HepG2 (cell line): ENCODE data around the gene FBRSL1. TPM values are rescaled to one million over a fixed set of nuclear protein-coding genes. Genes with fewer than 3 reads are reported as not detected.

Experiments
- ASH2L ChIP-seq: fragments of 300-600, 200-600 bp; sonication (generic); IDR thresholded peaks from 2 replicates; pipeline ENCODE4 v1.7.0; 2017; ENCODE audit warnings: low read depth, mild to moderate bottlenecking, moderate library complexity, mixed read lengths, low read length; ENCODE audit not compliant: insufficient read length
- GATAD2A ChIP-seq: IDR thresholded peaks from 2 replicates; pipeline ENCODE4 v1.6.1; 2016
- KDM4B ChIP-seq: sonication (generic); formaldehyde crosslinking; IDR thresholded peaks from 2 replicates; pipeline ENCODE4 v1.4.0; 2020; ENCODE audit warnings: missing genetic modification reagents
- MTF2 ChIP-seq: sonication (generic); formaldehyde crosslinking; IDR thresholded peaks from 2 replicates; pipeline ENCODE4 v1.5.0; 2020; ENCODE audit warnings: missing genetic modification reagents, borderline replicate concordance
- MXI1 ChIP-seq: IDR thresholded peaks from 3 replicates; pipeline ENCODE4 v1.6.1; 2012; ENCODE audit warnings: low read depth, low read length, inconsistent platforms, borderline replicate concordance
- NFKB2 ChIP-seq: sonication (generic); formaldehyde crosslinking; IDR thresholded peaks from 2 replicates; pipeline ENCODE4 v1.4.0; 2020; ENCODE audit warnings: missing genetic modification reagents, borderline replicate concordance
- PHF8 ChIP-seq: sonication (generic); formaldehyde crosslinking; IDR thresholded peaks from 2 replicates; pipeline ENCODE4 v1.5.0; 2020; ENCODE audit warnings: missing genetic modification reagents
- SNRNP70 ChIP-seq: fragments of 200-400 bp; formaldehyde crosslinking; IDR thresholded peaks from 2 replicates; pipeline ENCODE4 v1.6.1; 2017; ENCODE audit warnings: mild to moderate bottlenecking, low read depth, low read length, moderate library complexity
- TGIF2 ChIP-seq: IDR thresholded peaks from 2 replicates; pipeline ENCODE4 v1.6.1; 2016; ENCODE audit warnings: control low read depth, missing compliant biosample characterization
- TMF1 ChIP-seq: sonication (generic); formaldehyde crosslinking; IDR thresholded peaks from 2 replicates; pipeline ENCODE4 v1.8.1; 2022; ENCODE audit warnings: low read depth, missing genetic modification reagents
- ZBTB20 ChIP-seq: sonication (generic); formaldehyde crosslinking; IDR thresholded peaks from 2 replicates; pipeline ENCODE4 v1.8.1; 2023; ENCODE audit warnings: missing genetic modification reagents, low read depth, mild to moderate bottlenecking, borderline replicate concordance
- ZBTB38 ChIP-seq: sonication (generic); formaldehyde crosslinking; IDR thresholded peaks from 2 replicates; pipeline ENCODE4 v1.5.1; 2020; ENCODE audit warnings: mild to moderate bottlenecking, missing genetic modification reagents
- ZFP90 ChIP-seq: sonication (generic); formaldehyde crosslinking; IDR thresholded peaks from 2 replicates; pipeline ENCODE4 v1.8.0; 2022; ENCODE audit warnings: missing genetic modification reagents, mild to moderate bottlenecking, inconsistent platforms, borderline replicate concordance
- ZMYM2 ChIP-seq: sonication (generic); formaldehyde crosslinking; IDR thresholded peaks from 2 replicates; pipeline ENCODE4 v1.8.0; 2022; ENCODE audit warnings: mild to moderate bottlenecking, missing genetic modification reagents
- ZMYM4 ChIP-seq: sonication (generic); formaldehyde crosslinking; IDR thresholded peaks from 2 replicates; pipeline ENCODE4 v1.8.1; 2023; ENCODE audit warnings: mild to moderate bottlenecking, missing genetic modification reagents
- ZNF12 ChIP-seq: sonication (generic); formaldehyde crosslinking; IDR thresholded peaks from 2 replicates; pipeline ENCODE4 v1.5.0; 2020; ENCODE audit warnings: missing genetic modification reagents
- ZNF556 ChIP-seq: sonication (generic); formaldehyde crosslinking; IDR thresholded peaks from 2 replicates; pipeline ENCODE4 v1.4.0; 2020; ENCODE audit warnings: mild to moderate bottlenecking, missing genetic modification reagents, borderline replicate concordance
- ZNF781 ChIP-seq: sonication (generic); formaldehyde crosslinking; IDR thresholded peaks from 2 replicates; pipeline ENCODE4 v1.5.1; 2020; ENCODE audit warnings: borderline replicate concordance, mild to moderate bottlenecking, missing genetic modification reagents; ENCODE audit errors: not compliant biosample characterization
- polyA plus RNA-seq, 8 experiments: library from polyadenylated mRNA; depleted of rRNA in 3 of 8; stranded (reverse) in 7 of 8; unstranded in 1 of 8; fragments of >200 nt; fragmentation: Illumina TruSeq in 4 of 8; extraction: Trizol in 4 of 8; gene quantifications; 2 replicates each; pipeline versions ENCODE4 v1.2.1 to v1.2.3, GENCODE V29; 2011 to 2016; ENCODE audit warnings: low read depth in 4 of 8, missing spikeins in 1 of 8, mixed read lengths in 1 of 8; ENCODE audit not compliant: insufficient read depth in 1 of 8
- total RNA-seq, 5 experiments: library from RNA; depleted of rRNA; stranded (reverse); fragments of >200 nt; fragmentation: Illumina TruSeq; extraction: Trizol; gene quantifications; 2 replicates each; pipeline ENCODE4 v1.2.3, GENCODE V29; 2016; ENCODE audit warnings: low read depth in 1 of 5
- TF ChIP-seq, protein P1 (sequence below): sonication (generic); formaldehyde crosslinking; conservative IDR thresholded peaks from 2 replicates; pipeline ENCODE4 v1.4.0; 2020; ENCODE audit warnings: missing genetic modification reagents
- TF ChIP-seq, protein P2 (sequence below): sonication (generic); formaldehyde crosslinking; IDR thresholded peaks from 2 replicates; pipeline ENCODE4 v1.5.1; 2020; ENCODE audit warnings: missing genetic modification reagents, mild to moderate bottlenecking, borderline replicate concordance
- TF ChIP-seq, protein P3 (sequence below): IDR thresholded peaks from 2 replicates; pipeline ENCODE4 v1.6.1; 2016; ENCODE audit warnings: missing compliant biosample characterization, missing genetic modification reagents, borderline replicate concordance
- TF ChIP-seq, protein P4 (sequence below): sonication (generic); formaldehyde crosslinking; IDR thresholded peaks from 2 replicates; pipeline ENCODE4 v1.4.0; 2020; ENCODE audit warnings: missing genetic modification reagents, low read depth, mild to moderate bottlenecking, borderline replicate concordance

The FBRSL1 gene
- total and polyA plus RNA-seq, 2 of the 13 experiments (the other 11 are each of a cell fraction or from before 2014, with no cell fraction given): 3.6 to 7.9 TPM

DNA sequence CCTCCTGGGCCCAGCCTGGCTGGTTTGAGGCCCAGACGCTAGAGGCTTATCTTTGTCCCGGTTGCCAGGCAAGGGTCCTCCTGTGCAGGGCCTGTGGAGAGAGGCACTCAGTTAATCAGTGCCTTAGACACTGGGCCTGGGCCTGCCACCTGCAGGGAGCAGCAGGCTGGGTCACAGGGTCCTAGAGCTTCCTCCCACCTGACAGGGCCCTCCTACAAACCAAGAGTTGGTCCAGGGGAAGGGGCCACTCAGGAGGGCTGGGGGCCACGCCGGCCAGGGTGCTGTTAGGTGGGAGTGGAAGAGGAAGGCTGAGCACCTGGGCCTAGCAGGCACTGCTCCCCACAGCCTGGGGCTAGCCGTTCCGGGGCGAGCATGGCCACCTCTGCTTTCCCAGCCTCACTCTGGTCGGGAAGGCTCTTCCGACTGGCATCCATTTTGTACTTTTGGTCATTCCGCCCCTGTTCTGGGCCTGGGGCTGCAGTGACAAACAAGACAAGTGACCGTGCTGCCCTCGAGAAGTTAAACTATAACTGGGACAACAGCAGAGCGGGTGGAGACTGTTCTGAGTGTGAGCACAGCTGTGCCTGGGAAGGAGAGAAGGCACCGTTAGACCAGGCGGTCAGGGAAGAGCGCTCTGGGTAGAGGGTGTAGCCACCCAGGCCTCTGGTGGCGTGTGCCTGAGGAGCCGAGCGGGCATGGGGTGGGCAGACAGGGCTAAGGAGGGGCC is 27.2 kb downstream of the FBRSL1 start (continued):
- TF ChIP-seq ZMYM2 (CRISPR knock-in tag) (0 out of 2 replicates have a peak, but pooled peaks have one; percentile 2), ZBTB38 (CRISPR knock-in tag) (peak; percentile 83), GATAD2A (CRISPR knock-in tag) (peak; percentile 25), PHF8 (peak; percentile 67), SNRNP70 (no peak), MXI1 (0 out of 3 replicates have a peak, but pooled peaks have one; percentile 32), ASH2L (peak; percentile 38), ZNF781 (CRISPR knock-in tag) (no peak), ZNF556 (CRISPR knock-in tag) (no peak), NFKB2 (CRISPR knock-in tag) (peak; percentile 70; the same call in 1 of the 2 replicates), ZFP90 (CRISPR knock-in tag) (peak; percentile 94), ZMYM4 (CRISPR knock-in tag) (peak; percentile 69), TMF1 (CRISPR knock-in tag) (no peak), KDM4B (no peak), ZNF12 (CRISPR knock-in tag) (peak; percentile 85; the same call in 1 of the 2 replicates), MTF2 (CRISPR knock-in tag) (peak; percentile 34; the same call in 1 of the 2 replicates), TGIF2 (CRISPR knock-in tag) (peak; percentile 82), ZBTB20 (CRISPR knock-in tag) (peak; percentile 77; the same call in 1 of the 2 replicates)
- TF ChIP-seq, protein P1, sequence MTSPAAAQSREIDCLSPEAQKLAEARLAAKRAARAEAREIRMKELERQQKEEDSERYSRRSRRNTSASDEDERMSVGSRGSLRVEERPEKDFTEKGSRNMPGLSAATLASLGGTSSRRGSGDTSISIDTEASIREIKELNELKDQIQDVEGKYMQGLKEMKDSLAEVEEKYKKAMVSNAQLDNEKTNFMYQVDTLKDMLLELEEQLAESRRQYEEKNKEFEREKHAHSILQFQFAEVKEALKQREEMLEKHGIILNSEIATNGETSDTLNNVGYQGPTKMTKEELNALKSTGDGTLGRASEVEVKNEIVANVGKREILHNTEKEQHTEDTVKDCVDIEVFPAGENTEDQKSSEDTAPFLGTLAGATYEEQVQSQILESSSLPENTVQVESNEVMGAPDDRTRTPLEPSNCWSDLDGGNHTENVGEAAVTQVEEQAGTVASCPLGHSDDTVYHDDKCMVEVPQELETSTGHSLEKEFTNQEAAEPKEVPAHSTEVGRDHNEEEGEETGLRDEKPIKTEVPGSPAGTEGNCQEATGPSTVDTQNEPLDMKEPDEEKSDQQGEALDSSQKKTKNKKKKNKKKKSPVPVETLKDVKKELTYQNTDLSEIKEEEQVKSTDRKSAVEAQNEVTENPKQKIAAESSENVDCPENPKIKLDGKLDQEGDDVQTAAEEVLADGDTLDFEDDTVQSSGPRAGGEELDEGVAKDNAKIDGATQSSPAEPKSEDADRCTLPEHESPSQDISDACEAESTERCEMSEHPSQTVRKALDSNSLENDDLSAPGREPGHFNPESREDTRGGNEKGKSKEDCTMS (CRISPR knock-in tag): no peak
- TF ChIP-seq, protein P2, sequence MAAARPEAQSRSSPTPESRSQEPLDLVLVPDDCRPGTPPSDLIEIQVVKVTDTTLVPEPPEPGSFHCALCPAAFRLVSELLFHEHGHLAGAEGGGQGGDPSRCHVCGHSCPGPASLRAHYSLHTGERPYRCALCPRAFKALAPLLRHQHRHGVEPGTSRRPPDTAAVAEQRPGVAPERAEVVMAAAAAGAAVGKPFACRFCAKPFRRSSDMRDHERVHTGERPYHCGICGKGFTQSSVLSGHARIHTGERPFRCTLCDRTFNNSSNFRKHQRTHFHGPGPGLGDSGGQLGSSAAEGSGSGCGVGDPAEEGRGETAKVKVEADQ (CRISPR knock-in tag): peak; percentile 86
- TF ChIP-seq, protein P3, sequence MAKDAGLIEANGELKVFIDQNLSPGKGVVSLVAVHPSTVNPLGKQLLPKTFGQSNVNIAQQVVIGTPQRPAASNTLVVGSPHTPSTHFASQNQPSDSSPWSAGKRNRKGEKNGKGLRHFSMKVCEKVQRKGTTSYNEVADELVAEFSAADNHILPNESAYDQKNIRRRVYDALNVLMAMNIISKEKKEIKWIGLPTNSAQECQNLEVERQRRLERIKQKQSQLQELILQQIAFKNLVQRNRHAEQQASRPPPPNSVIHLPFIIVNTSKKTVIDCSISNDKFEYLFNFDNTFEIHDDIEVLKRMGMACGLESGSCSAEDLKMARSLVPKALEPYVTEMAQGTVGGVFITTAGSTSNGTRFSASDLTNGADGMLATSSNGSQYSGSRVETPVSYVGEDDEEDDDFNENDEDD: peak; percentile 21; the same call in 1 of the 2 replicates
- TF ChIP-seq, protein P4, sequence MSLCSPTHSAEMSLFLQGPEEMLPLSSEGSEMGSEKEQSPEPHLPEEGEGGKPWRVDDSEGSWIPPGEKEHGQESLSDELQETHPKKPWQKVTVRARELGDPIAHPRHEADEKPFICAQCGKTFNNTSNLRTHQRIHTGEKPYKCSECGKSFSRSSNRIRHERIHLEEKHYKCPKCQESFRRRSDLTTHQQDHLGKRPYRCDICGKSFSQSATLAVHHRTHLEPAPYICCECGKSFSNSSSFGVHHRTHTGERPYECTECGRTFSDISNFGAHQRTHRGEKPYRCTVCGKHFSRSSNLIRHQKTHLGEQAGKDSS (CRISPR knock-in tag): peak; percentile 38; the same call in 1 of the 2 replicates
